NCI-H460 (cell line): ENCODE data around the gene PA2G4. TPM values are rescaled to one million over a fixed set of nuclear protein-coding genes. Genes with fewer than 3 reads are reported as not detected.
A peak's percentile ranks its signal among the peaks of the same experiment; 100 is the strongest.

Source experiments
- DNase-seq: peaks from one replicate; pipeline ENCODE4 v3.0.0-alpha.2; 2016; ENCODE audit warnings: low read depth; ENCODE audit errors: extremely low read depth
- total RNA-seq: library from RNA; depleted of rRNA; stranded (reverse); fragments of >200 nt; shearing (Covaris generic); gene quantifications from 2 replicates; pipeline ENCODE4 v1.2.3, GENCODE V29; 2014

Gene PA2G4
- total RNA-seq, 1 experiment from 2014 or later = 357 TPM

- no peak for DNase-seq
These were observed 17.0 kb downstream of the PA2G4 start for GRCh38 chr12:56121204-56121870.

- no peak for DNase-seq
These were observed 18.3 kb downstream of the PA2G4 start for GRCh38 chr12:56122637-56123036.

- no peak for DNase-seq
These were observed 19.8 kb downstream of the PA2G4 start for GRCh38 chr12:56124133-56124532.

GRCh38 chr12:56126732-56127239 is 22.4 kb downstream of the PA2G4 start:
- DNase-seq = no peak

GRCh38 chr12:56127485-56127887 is 23.1 kb downstream of the PA2G4 start:
- DNase-seq = no peak

GRCh38 chr12:56127888-56128669 is 23.7 kb downstream of the PA2G4 start, which contains the start of gene ESYT1:
TSS of gene ESYT1 (plus strand) at chr12:56128267. CDS start at chr12:56128320, 53 bp downstream.
- peak; percentile 99 for DNase-seq

GRCh38 chr12:56128670-56129205 is 24.4 kb downstream of the PA2G4 start:
- no peak for DNase-seq

GRCh38 chr12:56129206-56129941 is 25.0 kb downstream of the PA2G4 start:
- DNase-seq = no peak

- no peak for DNase-seq
These were observed 25.7 kb downstream of the PA2G4 start for GRCh38 chr12:56129942-56130495.

GRCh38 chr12:56130876-56131275 is 26.5 kb downstream of the PA2G4 start:
- DNase-seq = no peak

GRCh38 chr12:56134897-56135296 is 30.5 kb downstream of the PA2G4 start:
- no peak for DNase-seq

- DNase-seq = no peak
These were observed 33.7 kb downstream of the PA2G4 start for GRCh38 chr12:56137853-56138571.

- no peak for DNase-seq
These were observed 37.8 kb downstream of the PA2G4 start for GRCh38 chr12:56141946-56142784.

GRCh38 chr12:56143217-56143616 is 38.9 kb downstream of the PA2G4 start:
- no peak for DNase-seq

- DNase-seq = no peak
These were observed 39.5 kb downstream of the PA2G4 start for GRCh38 chr12:56143870-56144269.

GRCh38 chr12:56145217-56145616 is 40.9 kb downstream of the PA2G4 start:
- DNase-seq = no peak

GRCh38 chr12:56146492-56147460 is 42.4 kb downstream of the PA2G4 start:
- no peak for DNase-seq

GRCh38 chr12:56150563-56150962 is 46.2 kb downstream of the PA2G4 start:
- no peak for DNase-seq
